GM18499 (cell line): Measurements from ENCODE around the gene GPD1L.
"Not testable (repeated sequence)": the region's sequence is repeated elsewhere in the genome, so short reads cannot be mapped to it uniquely, and the experiment has no call there.

Experiments used
- ATAC-seq: cut with Tn5 transposase; IDR thresholded peaks from one replicate; pipeline ENCODE4 v1.9.1; 2021; ENCODE audit warnings: moderate number of reproducible peaks; ENCODE audit not compliant: insufficient read depth, unreplicated experiment

The GPD1L gene

DNA sequence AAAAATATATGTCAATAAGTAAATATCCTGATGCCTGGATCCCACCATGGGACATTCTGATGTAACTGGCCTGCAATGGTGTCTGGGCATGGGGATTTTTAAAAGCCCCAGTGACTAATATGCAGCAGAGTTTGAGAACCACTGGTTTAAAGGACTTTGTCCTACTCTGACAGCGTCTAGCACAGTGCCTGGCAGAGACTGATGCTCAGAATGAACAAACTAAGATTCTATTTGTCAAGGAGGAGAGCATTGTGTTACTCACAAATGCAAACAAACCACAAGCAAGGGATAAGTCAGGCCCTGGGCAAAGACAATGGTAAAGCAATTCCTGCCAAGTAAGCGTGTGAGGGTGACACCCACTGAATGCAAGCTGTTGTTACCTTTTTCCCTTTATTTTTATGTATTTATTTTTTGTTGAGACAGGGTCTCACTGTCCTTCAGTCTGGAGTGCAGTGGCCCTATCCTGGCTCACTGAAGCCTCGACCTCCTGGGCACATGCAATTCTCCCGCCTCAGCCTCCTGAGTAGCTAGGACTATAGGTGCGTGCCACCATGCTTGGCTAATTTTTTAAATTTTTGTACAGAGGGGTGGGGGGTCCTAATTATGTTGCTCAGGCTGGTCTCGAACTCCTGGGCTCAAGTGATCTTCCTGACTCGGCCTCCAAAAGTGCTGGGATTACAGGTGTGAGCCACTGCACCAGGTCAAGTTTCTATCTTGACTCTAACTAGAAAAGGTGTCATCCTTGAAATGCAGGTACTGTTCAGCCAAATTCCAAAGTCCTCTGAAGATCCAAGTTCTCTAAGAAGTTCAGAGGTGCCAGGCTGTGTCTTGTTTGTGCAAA, 909 bp upstream of the GPD1L start:
- ATAC-seq = no peak

- ATAC-seq = no peak
Measured at GRCh38 chr3:32106929-32107362, 526 bp downstream of the GPD1L start.

DNA sequence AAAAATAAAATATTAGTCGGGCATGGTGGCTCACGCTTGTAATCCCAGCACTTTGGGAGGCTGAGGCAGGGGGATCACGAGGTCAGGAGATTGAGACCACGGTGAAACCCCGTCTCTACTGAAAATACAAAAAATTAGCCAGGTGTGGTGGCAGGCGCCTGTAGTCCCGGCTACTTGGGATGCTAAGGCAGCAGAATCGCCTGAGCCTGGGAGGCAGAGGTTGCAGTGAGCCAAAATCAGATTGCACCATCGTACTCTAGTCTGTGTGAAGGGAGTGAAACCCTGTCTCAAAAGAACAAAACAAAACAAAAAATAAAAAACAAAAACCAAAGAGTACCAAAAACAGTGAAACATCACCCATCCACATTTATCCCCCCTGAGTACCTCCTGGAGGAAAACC, 1.8 kb downstream of the GPD1L start:
- ATAC-seq = not testable (repeated sequence)

DNA sequence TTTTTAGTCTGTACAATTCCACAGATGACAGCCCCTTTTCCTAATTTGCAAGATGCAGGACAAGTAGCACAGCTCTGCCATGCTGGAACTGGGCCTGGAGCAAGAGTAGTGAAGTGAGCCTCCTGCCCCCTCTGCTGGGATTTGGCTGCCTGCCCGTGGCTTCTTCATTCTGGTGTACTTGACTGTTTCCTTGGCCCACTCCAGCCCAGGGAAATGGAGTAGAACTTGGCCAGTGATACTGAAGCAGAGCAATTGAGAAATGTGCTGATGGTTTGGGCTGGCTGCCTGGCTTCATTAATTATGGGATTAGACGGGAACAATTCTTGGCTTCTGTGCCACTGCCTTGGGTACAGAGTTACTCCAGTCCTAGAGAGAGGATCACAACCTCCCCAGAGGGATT, 2.8 kb downstream of the GPD1L start:
- no peak for ATAC-seq

GRCh38 chr3:32110233-32110760, 3.9 kb downstream of the GPD1L start:
- no peak for ATAC-seq

DNA sequence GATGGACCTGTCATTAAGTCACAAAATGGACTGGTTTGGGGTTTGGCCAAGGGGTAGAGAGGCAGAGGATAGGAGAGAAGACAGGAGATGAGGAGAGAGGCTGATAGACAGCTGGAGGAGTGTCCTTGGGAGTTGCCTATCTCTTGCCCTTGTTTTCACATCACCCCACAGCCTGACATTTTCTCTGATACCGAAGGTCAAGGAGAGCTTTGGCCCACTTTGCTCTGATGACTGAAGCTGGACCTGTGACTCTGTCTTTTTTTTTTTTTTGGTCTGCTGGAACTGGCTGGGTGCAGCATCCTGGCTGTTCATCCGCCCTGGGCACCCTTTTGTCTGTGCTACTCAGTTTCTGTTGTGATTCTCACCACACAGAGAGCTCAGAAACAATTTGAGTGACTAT, 5.1 kb downstream of the GPD1L start:
- ATAC-seq = no peak

DNA sequence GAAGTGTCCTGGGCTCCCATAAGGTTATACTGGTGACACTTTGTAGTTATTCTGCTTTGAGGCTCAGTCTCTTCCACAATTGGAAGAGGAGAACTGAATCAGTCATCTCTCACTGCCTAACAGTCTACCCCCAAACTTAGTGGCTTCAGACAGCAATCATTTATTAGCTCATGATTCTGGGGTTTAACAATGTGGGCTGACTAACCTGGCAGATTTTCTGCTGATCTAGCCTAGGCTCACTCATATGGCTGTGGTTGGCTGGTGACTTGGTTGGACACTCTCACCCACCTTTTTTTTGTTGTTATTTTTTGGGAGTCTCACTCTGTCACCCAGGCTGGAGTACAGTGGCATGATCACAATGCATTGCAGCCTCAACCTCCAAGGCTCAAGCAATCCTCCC, 7.1 kb downstream of the GPD1L start:
- ATAC-seq = no peak

DNA sequence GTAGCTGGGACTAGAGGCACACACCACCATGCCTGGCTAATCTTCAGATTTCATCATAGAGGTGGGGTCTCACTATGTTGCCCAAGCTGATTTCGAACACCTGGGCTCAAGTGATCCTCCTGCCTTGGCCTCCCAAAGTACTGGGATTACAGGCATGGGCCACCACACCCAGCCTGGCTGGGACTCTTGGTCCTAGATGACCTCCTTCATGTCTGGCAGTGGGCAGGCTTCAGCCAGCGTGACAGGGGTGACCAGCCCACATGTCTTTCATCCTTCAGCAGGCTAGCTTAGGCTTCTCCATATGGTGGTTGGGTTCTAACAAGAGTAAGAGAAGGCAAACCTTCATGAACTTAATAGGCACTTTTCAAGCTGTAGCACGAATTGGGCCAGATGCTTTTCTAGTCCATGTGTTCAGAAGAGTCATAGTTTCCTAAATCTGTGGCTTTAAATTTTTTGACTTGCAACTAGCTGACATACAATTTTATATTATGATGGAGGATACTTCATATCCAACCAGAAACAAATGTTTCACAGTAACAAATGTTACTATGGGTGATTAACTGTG, 7.6 kb downstream of the GPD1L start:
- ATAC-seq = no peak

GRCh38 chr3:32114546-32115386, 8.3 kb downstream of the GPD1L start:
- not testable (repeated sequence) for ATAC-seq

DNA sequence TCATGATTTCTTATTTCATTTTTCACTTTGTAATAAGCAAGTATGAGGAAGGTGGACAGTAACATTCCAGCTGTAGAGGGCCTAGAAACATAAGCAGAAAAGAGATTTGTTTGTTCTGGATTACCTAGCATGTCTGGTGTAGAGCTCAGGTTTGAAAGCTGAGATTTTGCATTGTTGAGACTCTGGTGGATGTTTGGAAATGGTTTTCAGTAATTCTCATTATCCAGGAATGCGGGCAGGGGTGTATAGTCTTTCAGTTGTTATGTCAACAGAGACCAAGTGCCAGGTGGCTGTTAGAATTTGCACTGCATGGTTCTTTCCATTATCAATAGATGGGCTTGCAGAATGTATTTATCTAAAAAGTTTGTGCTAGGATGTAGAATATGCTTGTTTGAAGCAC, 10.9 kb downstream of the GPD1L start:
- ATAC-seq = no peak

GRCh38 chr3:32118215-32118614, 11.8 kb downstream of the GPD1L start:
- no peak for ATAC-seq

DNA sequence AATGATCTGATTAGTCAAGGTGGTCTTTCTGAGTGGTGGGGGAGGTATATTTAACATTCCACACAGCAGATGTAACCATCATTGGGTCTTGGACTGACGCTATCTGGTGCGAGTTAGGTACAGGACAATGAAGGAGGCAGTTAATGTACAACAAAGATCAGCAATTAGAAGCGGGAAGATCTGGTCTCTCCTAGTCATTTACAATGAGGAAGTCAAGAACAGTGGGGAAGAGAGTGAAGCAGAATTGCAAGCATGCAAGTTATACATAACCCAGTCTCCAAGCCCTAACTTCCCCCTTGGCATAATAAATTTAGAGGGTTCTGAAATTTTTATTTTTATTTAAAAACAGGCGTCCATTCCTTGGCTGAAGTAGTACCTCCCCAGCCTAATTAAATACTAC, 14.1 kb downstream of the GPD1L start:
- ATAC-seq = no peak

- ATAC-seq = no peak
Measured at GRCh38 chr3:32121137-32121536, 14.7 kb downstream of the GPD1L start.

GRCh38 chr3:32123620-32124019, 17.2 kb downstream of the GPD1L start:
- ATAC-seq = no peak

GRCh38 chr3:32125012-32125411, 18.6 kb downstream of the GPD1L start:
- ATAC-seq = no peak

DNA sequence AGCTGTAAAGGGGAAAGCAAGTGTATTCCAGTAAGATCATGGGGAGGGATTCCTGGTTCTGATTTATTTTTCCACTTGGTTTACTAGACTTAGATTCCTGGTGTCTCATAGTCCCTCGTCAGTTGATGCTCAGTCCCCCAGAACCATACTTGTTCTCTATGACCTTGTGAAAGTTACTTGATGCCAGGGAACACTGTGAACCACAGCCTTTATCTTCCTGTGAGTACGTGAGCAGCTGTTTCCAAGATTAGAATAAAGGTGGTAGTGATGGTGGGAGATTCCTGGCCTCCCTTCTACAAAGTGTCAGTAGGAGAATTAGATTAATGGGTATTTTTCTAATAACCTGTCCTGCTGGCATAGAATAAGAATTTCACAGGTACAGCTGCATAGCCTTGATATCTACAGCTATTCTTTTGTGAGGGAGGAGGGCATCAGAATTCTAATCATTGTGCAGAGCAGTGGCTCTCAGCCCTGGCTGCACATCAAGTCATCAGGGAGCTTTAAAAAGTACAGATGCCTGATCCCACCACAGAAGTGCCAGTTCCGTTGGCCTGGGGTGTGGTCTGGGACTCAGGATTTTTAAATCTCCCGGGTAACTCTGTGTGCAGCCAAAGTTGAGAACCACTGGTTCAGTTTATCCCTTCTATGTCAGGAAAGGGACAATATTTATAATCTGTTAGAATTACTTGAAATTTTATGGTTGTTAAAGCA, 20.0 kb downstream of the GPD1L start:
- ATAC-seq = no peak

GRCh38 chr3:32127219-32127826, 20.9 kb downstream of the GPD1L start:
- no peak for ATAC-seq

- no peak for ATAC-seq
Measured at GRCh38 chr3:32128936-32129335, 22.5 kb downstream of the GPD1L start.

DNA sequence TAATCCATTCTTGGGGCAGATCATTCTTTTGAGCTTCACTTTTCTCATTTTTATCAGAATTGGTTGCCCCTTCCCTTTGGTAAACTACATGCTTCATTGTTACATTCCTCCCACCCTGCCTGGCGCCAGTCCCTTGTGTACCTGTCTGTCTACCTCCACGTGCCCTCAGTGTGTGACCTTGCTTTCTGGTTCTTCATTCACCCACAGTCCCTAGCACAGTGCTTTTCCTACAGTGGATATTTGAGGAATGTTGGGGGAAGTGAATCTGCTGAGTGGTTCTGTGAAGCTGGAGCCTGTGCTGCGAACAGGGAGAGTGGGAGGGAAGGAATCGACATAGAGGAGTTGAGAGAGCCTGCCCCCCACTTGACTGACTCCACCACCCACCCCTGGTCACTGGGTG, 23.4 kb downstream of the GPD1L start:
- no peak for ATAC-seq

DNA sequence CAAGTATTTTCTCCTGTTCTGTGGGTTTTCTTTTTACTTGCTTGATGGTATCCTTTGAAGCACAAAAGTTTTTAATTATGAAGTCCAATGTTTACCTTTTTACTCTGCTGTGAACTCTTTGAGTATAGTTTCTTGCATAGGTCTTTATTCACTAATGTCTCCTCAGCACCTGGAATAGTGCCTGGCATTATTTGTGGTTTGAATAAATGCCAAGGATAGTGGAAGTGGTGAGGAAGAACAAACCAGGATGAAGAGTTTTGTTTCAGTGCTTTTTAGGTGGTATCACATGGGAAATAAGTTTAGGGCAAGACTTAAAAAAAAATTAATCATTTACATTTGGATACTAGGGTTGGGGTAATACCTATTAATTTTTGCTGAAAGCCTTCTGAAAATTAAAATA, 25.7 kb downstream of the GPD1L start:
- ATAC-seq = no peak
